ENCODE measurements around the gene EXOC6B.

The EXOC6B gene

DNA sequence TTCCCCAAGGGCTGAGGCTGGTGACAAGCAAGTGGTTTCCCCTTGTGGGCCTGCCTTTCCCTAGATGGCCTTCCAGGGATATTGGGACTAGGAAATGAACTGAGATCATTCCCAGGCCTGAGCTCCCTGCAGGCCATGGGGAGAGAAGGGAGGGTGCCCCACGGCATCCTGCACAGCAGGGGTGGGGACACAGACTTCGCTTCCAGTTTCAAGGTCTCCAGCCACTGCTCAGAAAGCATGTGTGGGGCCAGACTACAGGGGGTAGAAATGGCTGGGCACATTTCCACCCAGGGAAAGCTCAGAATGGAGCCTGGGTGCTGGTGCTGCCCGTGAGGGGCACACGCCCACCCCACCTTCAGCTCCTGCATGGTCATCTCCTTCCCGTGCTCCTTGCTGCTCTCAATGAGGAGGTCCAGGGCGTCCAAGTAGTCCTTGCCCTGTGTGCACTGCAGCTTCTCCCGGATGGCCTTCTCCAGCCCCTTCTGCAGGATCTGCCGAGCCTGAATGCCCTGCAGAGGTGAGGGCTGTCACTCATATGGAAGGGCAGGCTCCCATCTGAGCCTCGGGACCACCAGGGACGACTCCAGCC is 691.3 kb downstream of the EXOC6B start:
- H3K4me3 ChIP-seq (ENCODE audit: low read depth, low read length): no peak overlapping the region
- no peak for DNase-seq (ENCODE audit: low read depth)
- TF ChIP-seq, protein P1, sequence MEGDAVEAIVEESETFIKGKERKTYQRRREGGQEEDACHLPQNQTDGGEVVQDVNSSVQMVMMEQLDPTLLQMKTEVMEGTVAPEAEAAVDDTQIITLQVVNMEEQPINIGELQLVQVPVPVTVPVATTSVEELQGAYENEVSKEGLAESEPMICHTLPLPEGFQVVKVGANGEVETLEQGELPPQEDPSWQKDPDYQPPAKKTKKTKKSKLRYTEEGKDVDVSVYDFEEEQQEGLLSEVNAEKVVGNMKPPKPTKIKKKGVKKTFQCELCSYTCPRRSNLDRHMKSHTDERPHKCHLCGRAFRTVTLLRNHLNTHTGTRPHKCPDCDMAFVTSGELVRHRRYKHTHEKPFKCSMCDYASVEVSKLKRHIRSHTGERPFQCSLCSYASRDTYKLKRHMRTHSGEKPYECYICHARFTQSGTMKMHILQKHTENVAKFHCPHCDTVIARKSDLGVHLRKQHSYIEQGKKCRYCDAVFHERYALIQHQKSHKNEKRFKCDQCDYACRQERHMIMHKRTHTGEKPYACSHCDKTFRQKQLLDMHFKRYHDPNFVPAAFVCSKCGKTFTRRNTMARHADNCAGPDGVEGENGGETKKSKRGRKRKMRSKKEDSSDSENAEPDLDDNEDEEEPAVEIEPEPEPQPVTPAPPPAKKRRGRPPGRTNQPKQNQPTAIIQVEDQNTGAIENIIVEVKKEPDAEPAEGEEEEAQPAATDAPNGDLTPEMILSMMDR (IDR thresholded peaks at IDR 0.05; ENCODE audit: insufficient read depth, low read depth, low read length, missing control alignments): no peak

DNA sequence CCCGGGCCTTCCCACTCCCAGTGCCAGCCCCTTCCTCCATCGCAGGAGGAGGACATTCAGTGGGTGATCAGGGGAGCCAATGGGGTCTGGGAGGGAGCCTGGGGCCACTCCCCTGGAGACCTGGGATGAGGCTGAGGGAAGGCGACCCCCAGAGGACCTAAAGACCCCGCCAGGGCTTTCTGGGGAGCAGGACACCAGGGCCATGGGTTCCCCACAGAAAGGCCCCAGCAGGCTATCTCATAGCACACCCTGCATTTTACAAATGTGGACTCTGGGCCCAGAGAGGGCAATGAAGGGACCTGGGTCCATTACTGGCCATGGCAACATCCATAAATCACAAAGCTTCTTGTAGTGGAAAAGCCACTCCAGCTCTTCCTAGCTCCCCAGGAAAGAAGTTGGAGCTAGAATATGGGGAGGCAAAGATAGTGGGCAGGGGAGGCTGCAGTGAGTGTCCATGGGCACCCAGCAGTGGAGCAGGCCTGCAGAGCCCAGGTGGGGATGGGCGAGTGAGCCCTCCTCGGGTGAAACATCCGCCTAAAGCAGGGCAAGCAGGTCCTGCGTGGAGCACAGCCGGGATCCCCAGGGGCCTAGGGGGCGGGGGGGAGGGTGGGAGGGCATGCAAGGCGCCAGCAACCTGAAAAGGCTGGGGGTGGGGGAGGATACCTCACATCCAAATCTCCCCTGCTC is 692.0 kb downstream of the EXOC6B start:
- DNase-seq (ENCODE audit: low read depth): no peak
- TF ChIP-seq, protein P1 (IDR thresholded peaks at IDR 0.05; ENCODE audit: insufficient read depth, low read depth, low read length, missing control alignments): no peak
- no peak overlapping the region for H3K4me3 ChIP-seq (ENCODE audit: low read depth, low read length)

DNA sequence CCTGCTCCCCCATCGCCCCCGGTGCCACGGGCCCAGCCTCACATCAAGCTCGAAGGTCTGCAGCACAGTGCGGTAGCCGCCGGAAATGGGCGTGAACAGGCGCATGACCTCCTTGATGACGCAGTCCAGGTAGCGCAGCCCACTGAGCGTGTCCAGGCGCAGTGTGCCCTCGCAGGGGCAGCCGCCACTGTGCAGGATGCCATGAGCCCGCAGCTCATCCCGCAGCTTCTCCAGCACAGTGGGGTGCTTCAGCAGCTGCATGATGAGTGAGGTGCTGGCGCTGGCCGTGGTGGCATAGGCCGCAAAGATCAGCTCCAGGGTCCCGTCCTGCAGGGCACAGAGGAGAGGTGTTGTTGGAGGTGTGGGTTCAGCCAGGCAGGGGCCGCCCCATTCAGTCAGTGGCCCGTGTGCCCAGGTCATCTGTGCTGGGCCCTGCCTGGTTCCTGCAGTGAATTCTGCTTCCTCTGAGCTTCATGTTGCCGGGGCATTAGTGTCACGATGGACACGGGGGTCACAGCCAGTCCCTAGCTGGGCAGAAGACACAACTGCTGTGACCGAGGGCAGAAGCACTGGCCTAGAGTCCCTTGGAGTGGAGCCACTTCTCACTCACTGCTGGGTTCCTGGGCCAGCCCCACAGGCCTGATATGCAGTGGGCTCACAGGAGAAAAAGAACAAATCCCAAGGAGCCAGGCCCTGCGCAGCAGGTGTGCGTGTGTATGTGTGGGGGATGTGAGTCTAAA is 692.7 kb downstream of the EXOC6B start:
- no peak overlapping the region for H3K4me3 ChIP-seq (ENCODE audit: low read depth, low read length)
- DNase-seq (ENCODE audit: low read depth): no peak
- TF ChIP-seq, protein P1 (IDR thresholded peaks at IDR 0.05; ENCODE audit: insufficient read depth, low read depth, low read length, missing control alignments): no peak

DNA sequence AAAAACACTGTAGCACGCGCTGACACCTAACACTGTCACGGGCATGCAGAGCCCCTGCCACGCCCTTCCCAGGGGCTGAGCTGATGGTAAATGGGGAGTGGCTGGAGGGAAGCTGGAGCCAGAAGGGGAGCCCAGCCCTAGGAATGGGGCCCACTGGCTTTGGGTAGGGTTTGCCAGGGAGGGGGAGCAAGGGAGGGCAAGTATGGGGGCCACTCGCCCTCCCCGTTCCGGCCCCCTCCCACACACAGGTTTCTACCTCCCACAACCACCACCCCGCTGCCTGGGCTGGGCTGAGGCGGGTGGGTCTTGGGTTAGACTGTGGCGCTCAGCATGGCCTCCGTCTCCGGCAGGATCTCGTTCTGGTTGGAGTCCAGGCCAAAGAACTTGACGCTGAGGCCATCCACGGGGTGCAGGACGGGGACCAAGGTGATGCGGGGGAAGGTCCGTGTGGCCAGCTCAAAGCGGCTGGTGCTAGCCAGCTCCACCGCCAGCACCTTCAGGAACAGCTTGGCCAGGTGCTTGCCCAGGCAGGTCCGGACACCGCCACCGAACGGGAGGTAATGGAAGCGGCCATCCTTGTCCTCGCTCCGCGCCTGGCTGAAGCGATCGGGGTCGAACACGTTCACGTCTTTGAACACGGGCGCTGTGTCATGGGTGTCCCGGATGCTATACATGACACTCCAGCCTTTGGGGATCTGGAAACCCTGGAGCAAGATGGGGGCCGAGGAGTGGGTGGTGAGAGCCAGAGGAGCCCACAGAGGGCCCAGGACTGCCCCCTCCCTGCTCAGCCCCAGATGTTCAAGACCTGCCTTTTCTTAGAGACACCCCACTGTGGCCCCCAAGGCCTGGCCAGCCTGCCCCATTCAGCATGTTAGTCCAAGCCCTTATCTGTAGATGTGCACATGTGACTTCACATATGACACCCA is 693.7 kb downstream of the EXOC6B start:
- H3K4me3 ChIP-seq (ENCODE audit: low read depth, low read length): no peak overlapping the region
- TF ChIP-seq, protein P1 (IDR thresholded peaks at IDR 0.05; ENCODE audit: insufficient read depth, low read depth, low read length, missing control alignments): no peak
- no peak for DNase-seq (ENCODE audit: low read depth)

DNA sequence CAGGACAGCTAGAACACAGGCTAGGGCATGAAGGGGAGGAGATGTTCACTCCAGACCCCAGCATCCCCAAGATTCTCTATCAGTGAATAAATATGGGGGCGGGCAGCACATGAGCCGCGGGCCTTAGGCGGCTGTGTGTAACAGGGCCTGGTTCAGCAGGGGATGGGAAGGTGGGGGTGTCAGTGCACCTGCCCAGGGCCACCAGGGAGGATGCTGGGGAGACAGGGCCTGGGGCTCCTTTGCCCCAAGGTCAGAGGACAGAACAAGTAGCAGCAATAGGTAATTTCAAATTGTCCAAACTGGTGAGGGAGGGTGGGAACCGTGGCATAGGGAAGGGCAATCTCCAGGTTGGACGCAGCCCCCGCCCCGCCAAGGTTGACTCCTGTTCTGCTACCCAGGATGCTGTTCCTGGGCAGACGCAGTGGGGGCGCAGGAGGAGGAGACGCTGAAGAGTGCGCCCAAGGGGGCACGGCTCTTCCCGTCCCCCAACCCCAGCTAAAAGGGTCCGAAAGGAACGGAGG is 694.4 kb downstream of the EXOC6B start:
- TF ChIP-seq, protein P1 (IDR thresholded peaks at IDR 0.05; ENCODE audit: insufficient read depth, low read depth, low read length, missing control alignments): no peak
- no peak for DNase-seq (ENCODE audit: low read depth)
- H3K4me3 ChIP-seq (ENCODE audit: low read depth, low read length): no peak overlapping the region

DNA sequence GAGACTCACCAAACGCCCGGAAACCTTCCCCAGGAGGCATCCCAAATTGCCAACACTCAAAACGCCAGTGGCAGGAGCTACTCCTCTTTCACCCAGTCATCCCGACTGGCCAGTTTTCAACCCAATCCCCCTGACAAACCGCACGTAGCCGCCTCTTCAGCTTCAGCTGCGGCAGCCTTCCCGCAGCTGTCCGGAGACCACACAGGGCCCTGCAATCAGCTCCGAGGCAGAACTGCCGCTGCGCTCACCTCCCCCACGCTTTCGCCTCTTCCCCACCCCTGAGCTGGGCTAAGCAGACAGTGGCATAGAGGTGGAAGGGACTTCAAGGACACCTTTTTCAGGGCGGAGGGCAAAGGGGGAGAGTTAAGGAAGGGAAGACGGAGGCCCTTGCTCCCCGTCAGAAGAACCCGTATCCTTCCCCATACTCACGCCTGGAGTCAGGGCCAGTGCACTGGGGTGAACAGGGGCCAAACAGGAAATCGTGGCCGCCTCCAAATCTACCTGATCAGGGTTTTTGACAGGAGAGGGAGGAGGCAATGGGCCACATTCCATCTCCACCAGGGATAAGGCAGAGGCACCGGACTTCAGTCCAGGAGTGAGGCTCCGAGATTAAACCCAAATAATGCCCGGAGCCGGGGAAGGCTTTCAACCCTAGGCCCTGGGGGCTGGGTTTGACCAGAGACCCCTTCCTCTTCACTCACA is 695.0 kb downstream of the EXOC6B start:
- TF ChIP-seq, protein P1 (IDR thresholded peaks at IDR 0.05; ENCODE audit: insufficient read depth, low read depth, low read length, missing control alignments): no peak
- no peak for DNase-seq (ENCODE audit: low read depth)

More for the DNA sequence above, 695.0 kb downstream of the EXOC6B start:
- H3K4me3 ChIP-seq (ENCODE audit: low read depth, low read length): no peak overlapping the region
